MCF 10A (cell line): ENCODE results near the gene TAS2R5. TPM values are rescaled to one million over a fixed set of nuclear protein-coding genes. Genes with fewer than 3 reads are reported as not detected.
"Not testable (repeated sequence)": the region's sequence is repeated elsewhere in the genome, so short reads cannot be mapped to it uniquely, and the experiment has no call there.

Experiments used
- BruUV-seq: library from RNA; stranded (reverse); fragments of 400-500 nt; replicated peaks from 2 replicates; lab custom pipeline; 2021; lab: Mats Ljungman, UMichigan
- CTCF ChIA-PET: fragments of 300-600 bp; sonication (Branson Sonifier 250); formaldehyde crosslinking; extraction: SDS; loops from one replicate; lab custom pipeline; 2021; ENCODE audit warnings: antibody characterized with exemption, inconsistent platforms; lab: Yijun Ruan, JAX
- POLR2A ChIA-PET: fragments of 300-600, 350-650 bp; sonication (Branson Sonifier 250); formaldehyde crosslinking; extraction: SDS; loops from one replicate; lab custom pipeline; 2020; ENCODE audit warnings: antibody characterized with exemption, inconsistent platforms; lab: Yijun Ruan, JAX
- DNase-seq: peaks from one replicate; pipeline ENCODE4 v3.0.0-alpha.2; 2018; ENCODE audit not compliant: unreplicated experiment
- H3K27ac Mint-ChIP-seq: one replicate; pipeline ENCODE4 v1.8.0; 2022; ENCODE audit warnings: mild to moderate bottlenecking, low read depth, mixed read lengths; ENCODE audit not compliant: unreplicated experiment
- H3K27me3 Mint-ChIP-seq: one replicate; pipeline ENCODE4 v1.8.0; 2022; ENCODE audit warnings: mixed read lengths; ENCODE audit not compliant: insufficient read depth, unreplicated experiment
- H3K36me3 Mint-ChIP-seq: one replicate; pipeline ENCODE4 v1.8.0; 2022; ENCODE audit warnings: mild to moderate bottlenecking, moderate library complexity, mixed read lengths; ENCODE audit not compliant: insufficient read depth, unreplicated experiment
- H3K4me1 Mint-ChIP-seq: one replicate; pipeline ENCODE4 v1.8.0; 2022; ENCODE audit warnings: mixed read lengths; ENCODE audit not compliant: insufficient read depth, unreplicated experiment
- H3K4me3 Mint-ChIP-seq: one replicate; pipeline ENCODE4 v1.8.0; 2022; ENCODE audit warnings: mild to moderate bottlenecking, moderate library complexity, mixed read lengths; ENCODE audit not compliant: unreplicated experiment
- H3K9me3 Mint-ChIP-seq: one replicate; pipeline ENCODE4 v1.8.0; 2022; ENCODE audit warnings: mixed read lengths; ENCODE audit not compliant: unreplicated experiment
- CTCF ChIP-seq: fragments of 200-600 bp; IDR thresholded peaks from one replicate; pipeline ENCODE4 v1.8.0; 2022; ENCODE audit warnings: antibody characterized with exemption, mild to moderate bottlenecking; ENCODE audit not compliant: unreplicated experiment
- intact Hi-C: fragments of 100-400 bp; cut with micrococcal nuclease; formaldehyde crosslinking; loops from 2 replicates; pipeline ENCODE4 v1.14.1; 2022
- total RNA-seq: library from RNA; stranded (reverse); gene quantifications from 2 replicates; pipeline ENCODE4 v1.2.3, GENCODE V29; 2022

The TAS2R5 gene
- total RNA-seq, 1 experiment from 2014 or later = 3.7 TPM

- POLR2A ChIA-PET = no interaction called here
- TF ChIP-seq CTCF = peak; percentile 66
- Mint-ChIP-seq H3K9me3 (no peaks in the 10 kb centered on the region), H3K27ac (no peak overlapping the region), H3K36me3 (peaks cover 95% of the 10 kb centered on the region), H3K4me3 (no peak overlapping the region), H3K4me1 (no peaks in the 10 kb centered on the region), H3K27me3 (no peaks in the 10 kb centered on the region)
- CTCF ChIA-PET = no interaction called here
- DNase-seq = no peak
- intact Hi-C loops = loop anchor here (1.0 to 5.0 kb wide), 2 partner anchors 14 to 225 kb away; partner anchors contain the start of gene SSBP1
- TSS peak; percentile 1 for BruUV-seq
Measured at GRCh38 chr7:141752634-141753033, 37.4 kb upstream of the TAS2R5 start.

- CTCF ChIA-PET = interaction anchor here (0.6 to 2.0 kb wide), 5 partner anchors 10 to 217 kb away, joined by 3 to 13 read pairs (median 4); partner anchors contain the start of gene SSBP1
- TF ChIP-seq CTCF = peak; percentile 39
- DNase-seq = peak; percentile 53
- H3K27me3 Mint-ChIP-seq = no peaks in the 10 kb centered on the region
- H3K4me3 Mint-ChIP-seq = no peak overlapping the region
- peaks cover 95% of the 10 kb centered on the region for H3K36me3 Mint-ChIP-seq
- no peak overlapping the region for H3K27ac Mint-ChIP-seq
- no peaks in the 10 kb centered on the region for H3K4me1 Mint-ChIP-seq
- no peaks in the 10 kb centered on the region for H3K9me3 Mint-ChIP-seq
- POLR2A ChIA-PET = interaction anchor here (1.0 kb wide), 1 partner anchor 15 kb away, joined by 3 read pairs; no protein-coding TSS in a partner anchor
- intact Hi-C loops = loop anchor here (5.0 kb wide), 1 partner anchor 222 kb away; no protein-coding TSS in a partner anchor
- BruUV-seq = no TSS peak
Measured at GRCh38 chr7:141754939-141755338, 35.1 kb upstream of the TAS2R5 start.

GRCh38 chr7:141763797-141764196, 26.2 kb upstream of the TAS2R5 start, which contains the start of gene TAS2R3:
TAS2R3 (plus strand) TSS chr7:141764097; CDS start chr7:141764159, 62 bp downstream.
- no peak within 1 kb of the TSS for H3K27ac Mint-ChIP-seq
- CTCF ChIA-PET = interaction anchor here (0.6 to 2.9 kb wide), 4 partner anchors 10 to 158 kb away, joined by 3 to 7 read pairs (median 4); no protein-coding TSS in a partner anchor
- no peaks in the 10 kb centered on the region for H3K9me3 Mint-ChIP-seq
- H3K27me3 Mint-ChIP-seq = no peaks in the 10 kb centered on the region
- intact Hi-C loops = no loop called here
- DNase-seq = no peak
- POLR2A ChIA-PET = interaction anchor here (1.0 kb wide), 1 partner anchor 25 kb away, joined by 3 read pairs; the partner anchor contains the start of gene SSBP1
- H3K36me3 Mint-ChIP-seq = peaks cover 44% of the 10 kb centered on the region
- BruUV-seq = no TSS peak
- no peak within 1 kb of the TSS for H3K4me3 Mint-ChIP-seq
- no peak for TF ChIP-seq CTCF
- H3K4me1 Mint-ChIP-seq = no peaks in the 10 kb centered on the region

GRCh38 chr7:141770083-141770583, 19.9 kb upstream of the TAS2R5 start:
- peaks cover 11% of the 10 kb centered on the region for H3K36me3 Mint-ChIP-seq
- H3K27me3 Mint-ChIP-seq, H3K4me1 Mint-ChIP-seq, DNase-seq, intact Hi-C loops, H3K27ac Mint-ChIP-seq, H3K9me3 Mint-ChIP-seq, BruUV-seq, H3K4me3 Mint-ChIP-seq: not testable (repeated sequence)
- ChIA-PET POLR2A (interaction anchor here (0.9 kb wide), 1 partner anchor 16 kb away, joined by 5 read pairs; no protein-coding TSS in a partner anchor), CTCF (interaction anchor here (0.7 to 3.6 kb wide), 2 partner anchors 16 to 133 kb away, joined by 3 to 17 read pairs; no protein-coding TSS in a partner anchor)
